IPS-18c (cell line): ENCODE results near the gene OOSP4B.
"Not testable (repeated sequence)": the region's sequence is repeated elsewhere in the genome, so short reads cannot be mapped to it uniquely, and the experiment has no call there.

Source experiments
- H3K4me3 ChIP-seq: 2 replicates; pipeline ENCODE4 v1.7.0; 2013; ENCODE audit warnings: low read depth, mild to moderate bottlenecking, low read length, moderate library complexity; ENCODE audit not compliant: insufficient read depth
- H3K9me3 ChIP-seq: one replicate; pipeline ENCODE4 v1.6.1; 2013; ENCODE audit warnings: mild to moderate bottlenecking, low read length, moderate library complexity; ENCODE audit not compliant: control insufficient read depth, insufficient read depth

Gene OOSP4B

DNA sequence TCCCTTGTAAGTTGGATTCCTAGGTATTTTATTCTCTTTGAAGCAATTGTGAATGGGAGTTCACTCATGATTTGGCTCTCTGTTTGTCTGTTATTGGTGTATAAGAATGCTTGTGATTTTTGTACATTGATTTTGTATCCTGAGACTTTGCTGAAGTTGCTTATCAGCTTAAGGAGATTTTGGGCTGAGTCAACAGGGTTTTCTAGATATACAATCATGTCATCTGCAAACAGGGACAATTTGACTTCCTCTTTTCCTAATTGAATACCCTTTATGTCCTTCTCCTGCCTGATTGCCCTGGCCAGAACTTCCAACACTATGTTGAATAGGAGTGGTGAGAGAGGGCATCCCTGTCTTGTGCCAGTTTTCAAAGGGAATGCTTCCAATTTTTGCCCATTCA lies 33.4 kb downstream of the OOSP4B start:
- H3K4me3 ChIP-seq, H3K9me3 ChIP-seq: not testable (repeated sequence)

DNA sequence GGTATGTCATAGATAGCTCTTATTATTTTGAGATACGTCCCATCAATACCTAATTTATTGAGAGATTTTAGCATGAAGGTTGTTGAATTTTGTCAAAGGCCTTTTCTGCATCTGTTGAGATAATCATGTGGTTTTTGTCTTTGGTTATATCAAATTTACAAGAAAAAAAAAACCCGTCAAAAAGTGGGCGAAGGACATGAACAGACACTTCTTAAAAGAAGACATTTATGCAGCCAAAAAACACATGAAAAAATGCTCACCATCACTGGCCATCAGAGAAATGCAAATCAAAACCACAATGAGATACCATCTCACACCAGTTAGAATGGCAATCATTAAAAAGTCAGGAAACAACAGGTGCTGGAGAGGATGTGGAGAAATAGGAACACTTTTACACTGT lies 33.9 kb downstream of the OOSP4B start:
- H3K4me3 ChIP-seq = not testable (repeated sequence)

DNA sequence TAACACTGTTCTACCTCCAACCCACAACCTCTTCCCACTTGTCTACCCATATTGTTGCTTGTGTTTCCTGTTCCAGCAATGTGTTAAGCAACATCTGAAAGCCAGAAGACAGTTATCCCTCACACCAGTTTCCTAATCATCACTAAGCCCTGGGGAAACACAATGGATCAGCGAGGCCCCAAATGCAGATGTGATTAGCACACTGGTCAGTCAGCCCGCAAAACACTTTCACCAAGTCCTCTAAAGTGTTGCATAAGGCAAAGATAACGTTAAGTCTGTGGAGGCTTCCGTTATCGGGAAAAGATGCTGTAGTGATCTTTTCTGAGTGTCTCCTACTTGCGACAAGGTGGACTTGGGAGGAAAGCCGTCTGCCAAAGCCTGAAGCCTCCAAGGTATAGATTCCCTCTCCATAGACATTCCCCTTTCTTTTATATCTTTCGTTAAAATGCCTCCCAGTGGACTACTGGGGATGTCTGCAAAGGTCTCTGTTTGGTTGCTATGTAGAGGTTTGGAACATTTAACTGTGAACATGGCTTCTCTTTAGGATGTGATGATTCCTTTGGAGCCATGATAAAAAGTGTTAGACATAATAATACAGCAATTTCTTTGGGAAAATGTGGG lies 39.5 kb downstream of the OOSP4B start, which contains the start of gene MS4A3:
Gene MS4A3 (plus strand): TSS at position 317 of the 621 bp plus-strand sequence. CDS start 4,496 bp downstream, outside the sequence.
- H3K4me3 ChIP-seq = no peak within 1 kb of the TSS

More for the DNA sequence above, 33.9 kb downstream of the OOSP4B start:
- H3K9me3 ChIP-seq = not testable (repeated sequence)

DNA sequence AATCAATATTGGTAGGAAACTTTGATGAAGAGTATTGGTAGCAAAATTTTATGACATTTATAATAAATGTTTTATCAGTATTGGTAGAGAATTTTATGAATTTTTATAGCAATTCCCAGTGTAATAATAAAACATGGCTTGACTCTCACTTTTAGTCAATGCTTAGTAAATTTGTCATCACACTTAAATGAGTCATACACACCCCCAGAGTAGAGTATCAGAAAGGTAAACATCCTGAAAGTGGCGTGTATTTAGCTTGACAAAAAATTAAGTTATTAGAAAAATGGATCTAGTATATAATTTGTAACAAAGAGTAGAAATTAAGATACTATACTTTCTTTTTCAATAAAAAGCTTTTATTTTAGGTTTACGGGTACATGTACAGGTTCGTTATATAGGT lies 42.1 kb downstream of the OOSP4B start:
- Histone ChIP-seq H3K4me3 (no peak overlapping the region), H3K9me3 (no peaks in the 10 kb centered on the region)

More for the DNA sequence above, 39.5 kb downstream of the OOSP4B start, which contains the start of gene MS4A3:
- H3K9me3 ChIP-seq = no peaks in the 10 kb centered on the region

DNA sequence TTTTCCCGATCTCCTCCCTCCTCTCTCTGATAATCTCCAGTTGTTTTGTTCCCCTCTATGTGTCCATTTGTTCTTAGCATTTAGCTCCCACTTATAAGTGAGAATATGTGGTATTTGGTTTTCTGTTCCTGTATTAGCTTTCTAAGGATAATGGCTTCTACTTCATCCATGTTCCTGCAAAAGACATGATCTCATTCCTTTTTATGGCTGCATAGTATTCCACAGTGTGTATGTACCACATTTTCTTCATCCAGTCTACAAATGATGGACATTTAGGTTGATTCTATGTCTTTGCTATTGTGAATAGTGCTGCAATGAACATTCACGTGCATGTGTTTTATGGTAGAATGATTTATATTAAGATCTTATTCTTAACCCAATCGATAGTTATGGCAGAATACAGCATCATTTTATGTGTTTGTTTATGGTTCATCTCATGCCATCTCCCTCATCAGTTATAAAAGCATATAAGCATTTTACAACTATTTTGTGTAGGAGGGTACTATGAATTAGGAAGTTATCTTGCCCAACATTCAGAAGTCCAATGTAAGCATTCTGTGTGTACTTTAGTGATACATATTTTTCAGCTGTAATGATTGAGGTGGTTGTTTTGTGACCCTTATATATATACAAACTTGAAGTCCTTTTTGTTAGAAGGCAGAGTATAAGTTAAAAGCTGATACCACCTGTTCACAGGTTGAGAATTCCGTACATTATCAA lies 42.7 kb downstream of the OOSP4B start:
- H3K9me3 ChIP-seq = no peaks in the 10 kb centered on the region
- H3K4me3 ChIP-seq = no peak overlapping the region

DNA sequence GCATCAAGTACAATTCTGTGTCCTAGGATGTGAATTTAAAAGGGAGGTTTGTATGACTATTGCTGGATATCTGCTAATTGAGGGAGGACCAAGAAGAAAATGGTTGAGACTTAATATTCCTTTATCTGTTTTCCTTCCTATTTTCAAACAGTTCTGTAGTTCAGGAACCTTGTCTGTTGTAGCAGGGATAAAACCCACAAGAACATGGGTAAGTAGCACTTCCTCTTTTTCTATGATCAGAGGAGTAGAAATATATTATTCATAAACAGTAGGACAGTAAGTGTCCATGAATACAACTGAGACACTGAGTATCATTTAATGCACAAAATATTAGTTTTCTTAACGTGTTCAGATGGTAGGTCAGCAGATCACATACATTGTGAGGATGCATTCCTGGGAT lies 47.1 kb downstream of the OOSP4B start:
- no peak overlapping the region for H3K4me3 ChIP-seq

DNA sequence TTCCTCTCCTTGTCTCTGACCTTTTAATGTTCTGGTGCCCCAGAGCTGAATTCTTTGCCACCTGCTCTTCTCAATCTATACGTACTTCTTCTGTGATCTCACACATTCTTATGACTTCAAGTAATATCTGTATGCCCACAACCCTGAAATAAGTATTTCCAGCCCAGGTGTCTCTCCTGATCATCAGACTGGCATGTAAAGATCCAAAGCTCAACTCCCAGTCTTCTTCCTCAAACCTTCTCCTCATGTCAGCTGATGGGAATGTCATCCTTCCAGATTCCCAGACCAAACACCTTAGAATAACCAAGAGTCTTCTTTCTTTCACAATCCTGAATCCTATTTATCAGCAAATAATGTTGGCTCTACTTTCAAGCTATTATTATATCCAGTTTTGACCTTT lies 48.8 kb downstream of the OOSP4B start:
- Histone ChIP-seq H3K9me3 (no peaks in the 10 kb centered on the region), H3K4me3 (no peak overlapping the region)

More for the DNA sequence above, 47.1 kb downstream of the OOSP4B start:
- no peaks in the 10 kb centered on the region for H3K9me3 ChIP-seq

DNA sequence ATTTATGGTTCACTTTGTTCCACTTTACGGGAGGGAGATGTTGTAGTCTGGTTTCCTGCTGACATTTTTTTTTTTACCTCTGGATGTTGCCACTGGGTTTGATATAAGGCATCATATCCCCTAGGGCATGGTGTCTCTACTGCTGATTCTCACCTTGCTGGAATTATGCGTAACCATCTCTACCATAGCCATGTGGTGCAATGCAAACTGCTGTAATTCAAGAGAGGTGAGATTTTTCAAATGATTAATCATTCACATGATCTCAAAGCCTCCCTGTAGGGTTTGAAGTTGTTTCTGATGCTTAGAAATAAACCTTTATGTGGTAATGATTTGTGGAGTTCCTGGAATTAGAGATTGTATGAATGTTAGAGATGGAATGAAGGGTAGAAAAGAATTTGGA lies 52.5 kb downstream of the OOSP4B start:
- no peak overlapping the region for H3K4me3 ChIP-seq

DNA sequence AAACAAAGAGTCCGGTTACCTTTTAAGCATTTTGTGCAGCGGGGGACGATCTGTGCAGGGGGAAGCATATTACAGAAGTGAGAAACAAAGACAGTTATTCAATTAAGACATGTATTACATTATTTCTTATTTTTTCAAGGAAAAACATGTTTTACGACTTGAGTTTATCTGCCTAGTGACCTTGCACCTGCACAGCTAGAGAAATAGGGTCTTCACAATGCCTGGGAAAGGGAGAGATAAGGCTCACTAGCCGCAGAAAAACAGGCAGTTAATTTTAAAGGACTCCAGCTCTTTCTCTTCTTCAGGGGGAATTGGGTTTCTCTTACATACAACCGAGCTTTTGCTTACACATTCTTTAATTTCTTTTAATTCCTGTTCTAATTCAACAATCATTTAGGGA lies 54.7 kb downstream of the OOSP4B start:
- H3K4me3 ChIP-seq, H3K9me3 ChIP-seq: not testable (repeated sequence)

More for the DNA sequence above, 52.5 kb downstream of the OOSP4B start:
- H3K9me3 ChIP-seq = no peaks in the 10 kb centered on the region

DNA sequence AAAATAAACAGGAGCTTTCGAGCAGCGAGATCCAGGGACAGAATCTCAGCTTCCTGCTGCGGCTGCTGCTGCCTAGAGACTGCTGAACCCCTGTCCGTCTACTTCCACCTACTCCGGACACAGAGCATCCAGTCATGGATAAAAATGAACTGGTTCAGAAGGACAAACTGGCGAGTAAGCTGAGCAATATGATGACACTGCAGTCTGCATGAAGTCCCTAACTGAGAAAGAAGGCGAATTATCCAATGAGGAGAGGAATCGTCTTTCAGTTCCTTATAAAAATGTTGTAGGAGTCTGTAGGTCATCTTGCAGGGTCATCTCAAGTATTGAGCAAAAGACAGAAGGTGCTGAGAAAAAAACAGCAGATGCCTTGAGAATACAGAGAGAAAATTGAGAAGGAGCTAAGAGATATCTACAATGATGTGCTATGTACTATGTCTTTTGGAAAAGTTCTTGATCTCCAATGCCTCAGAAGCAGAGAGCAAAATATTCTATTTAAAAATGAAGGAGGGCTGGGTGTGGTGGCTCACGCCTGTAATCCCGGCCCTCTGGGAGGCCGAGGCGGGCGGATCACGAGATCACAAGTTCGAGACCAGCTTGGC lies 60.3 kb downstream of the OOSP4B start:
- no peak overlapping the region for H3K4me3 ChIP-seq
- no peaks in the 10 kb centered on the region for H3K9me3 ChIP-seq

DNA sequence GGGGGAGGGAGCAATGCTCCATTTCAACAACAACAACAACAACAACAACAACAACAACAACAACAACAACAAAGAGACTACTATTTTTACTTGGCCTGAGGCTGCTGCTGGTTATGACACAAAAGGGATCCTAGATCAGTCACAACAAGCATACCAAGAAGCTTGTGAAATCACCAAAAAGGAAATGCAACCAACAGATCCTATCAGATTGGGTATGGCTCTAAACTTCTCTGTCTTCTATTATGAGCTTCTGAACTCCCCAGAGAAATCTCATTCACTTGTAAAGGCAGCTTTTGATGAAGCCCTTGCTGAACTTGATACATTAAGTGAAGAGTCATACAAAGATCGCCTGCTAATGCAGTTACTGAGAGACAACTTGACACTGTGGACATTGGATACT lies 61.0 kb downstream of the OOSP4B start:
- Histone ChIP-seq H3K9me3 (no peaks in the 10 kb centered on the region), H3K4me3 (no peak overlapping the region)

DNA sequence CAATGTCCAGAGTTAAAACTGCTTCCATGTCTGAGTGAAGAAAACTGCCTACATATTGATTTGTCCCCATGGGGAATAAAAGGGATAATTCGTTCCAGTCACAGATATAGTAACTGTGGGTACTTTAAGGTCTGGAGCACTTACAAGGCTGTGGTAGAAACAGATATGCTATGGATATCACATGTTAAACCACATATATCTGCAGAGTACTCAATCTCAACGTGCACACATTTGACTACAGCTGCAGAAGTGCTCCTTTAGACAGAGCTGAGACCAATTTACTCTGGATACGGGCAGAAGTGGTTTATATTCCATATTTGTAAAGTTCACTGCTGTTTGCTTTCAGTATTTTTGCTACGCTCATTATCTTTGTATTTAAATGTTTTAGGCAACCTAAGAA lies 61.8 kb downstream of the OOSP4B start:
- Histone ChIP-seq H3K9me3 (no peaks in the 10 kb centered on the region), H3K4me3 (no peak overlapping the region)

DNA sequence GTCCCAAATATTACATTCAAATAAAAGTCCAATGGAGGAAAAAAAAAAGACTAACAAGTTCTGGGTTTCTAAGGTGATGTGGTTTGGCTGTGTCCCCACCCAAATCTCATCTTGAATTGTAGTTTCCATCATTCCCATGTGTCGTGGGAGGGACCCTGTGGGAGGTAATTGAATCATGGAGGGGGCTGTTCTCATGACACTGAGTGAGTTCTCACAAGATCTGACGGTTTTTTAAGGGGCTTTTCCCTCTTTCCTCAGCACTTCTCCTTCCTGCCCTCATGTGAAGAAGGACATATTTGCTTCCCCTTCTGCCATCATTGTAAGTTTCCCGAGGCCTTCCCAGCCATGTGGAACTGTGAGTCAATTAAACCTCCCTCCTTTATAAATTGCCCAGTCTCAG lies 63.6 kb downstream of the OOSP4B start:
- Histone ChIP-seq H3K9me3 (no peaks in the 10 kb centered on the region), H3K4me3 (no peak overlapping the region)
